Activated CD8-positive, alpha-beta memory T cell treated with anti-CD3 and anti-CD28 coated beads for 48 hours (primary cell): ENCODE data around the gene GLT8D1.
"Not testable (repeated sequence)": the region's sequence is repeated elsewhere in the genome, so short reads cannot be mapped to it uniquely, and the experiment has no call there.

ENCODE experiments used
- DNase-seq, 3 experiments: peaks; one replicate each; pipeline ENCODE4 v3.0.0-alpha.2; 2020; ENCODE audit warnings: low read depth in 2 of 3, low spot score in 2 of 3

GLT8D1 gene, protein sequence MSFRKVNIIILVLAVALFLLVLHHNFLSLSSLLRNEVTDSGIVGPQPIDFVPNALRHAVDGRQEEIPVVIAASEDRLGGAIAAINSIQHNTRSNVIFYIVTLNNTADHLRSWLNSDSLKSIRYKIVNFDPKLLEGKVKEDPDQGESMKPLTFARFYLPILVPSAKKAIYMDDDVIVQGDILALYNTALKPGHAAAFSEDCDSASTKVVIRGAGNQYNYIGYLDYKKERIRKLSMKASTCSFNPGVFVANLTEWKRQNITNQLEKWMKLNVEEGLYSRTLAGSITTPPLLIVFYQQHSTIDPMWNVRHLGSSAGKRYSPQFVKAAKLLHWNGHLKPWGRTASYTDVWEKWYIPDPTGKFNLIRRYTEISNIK

DNA sequence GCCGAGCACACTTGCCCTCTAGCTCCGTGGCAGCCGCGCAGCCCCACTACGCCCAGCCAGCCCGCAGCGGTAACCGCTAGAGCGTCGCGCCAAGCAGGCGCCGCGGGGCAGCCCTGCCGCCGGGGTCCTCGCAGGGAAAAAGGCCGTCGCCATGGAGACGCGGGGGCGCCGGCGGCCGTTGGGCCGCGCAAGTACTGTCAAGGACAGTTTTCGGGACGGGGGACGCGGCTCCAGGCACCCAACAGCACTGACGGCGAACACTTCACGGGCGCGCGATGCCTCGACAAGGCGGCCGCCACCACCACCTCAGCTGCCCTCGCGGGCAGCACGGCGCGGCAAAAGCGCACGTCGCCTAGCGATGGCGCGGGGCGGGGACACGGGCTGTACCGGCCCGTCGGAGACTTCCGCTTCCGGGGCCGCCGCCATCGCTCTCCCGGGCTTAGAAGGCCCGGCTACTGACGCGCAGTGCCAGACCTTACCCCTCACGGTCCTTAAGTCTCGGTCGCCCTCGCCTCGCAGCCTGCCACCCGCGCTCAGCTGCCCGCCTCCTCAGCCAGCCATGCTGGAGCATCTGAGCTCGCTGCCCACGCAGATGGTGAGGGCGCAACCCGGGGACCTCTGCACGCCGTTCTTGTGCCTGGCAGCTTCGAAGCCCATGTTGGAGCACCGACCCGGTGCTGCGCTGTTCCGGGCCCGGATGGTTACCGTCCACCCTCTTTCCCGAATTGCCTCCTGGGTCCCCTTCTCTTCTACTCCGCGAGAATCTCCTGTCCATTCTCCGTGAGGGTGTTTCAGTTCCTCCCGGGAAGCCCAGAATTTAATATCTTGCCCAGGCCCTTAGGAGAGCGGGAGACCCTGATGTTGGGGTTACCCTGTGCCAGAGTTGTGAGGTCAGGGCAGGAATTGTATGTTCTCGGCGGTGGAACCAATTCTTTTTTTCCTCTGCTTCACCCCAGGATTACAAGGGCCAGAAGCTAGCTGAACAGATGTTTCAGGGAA lies at the start of gene GLT8D1, which contains the start of gene SPCS1:
GLT8D1 (minus strand) TSS at position 104 of the 999 bp plus-strand sequence. CDS start 5,331 bp downstream, outside the sequence.
SPCS1 (plus strand) TSS at position 419 of the 999 bp plus-strand sequence; CDS start at position 560, 141 bp downstream.
- peak; percentile 71 to 73 (median 72) for DNase-seq

DNA sequence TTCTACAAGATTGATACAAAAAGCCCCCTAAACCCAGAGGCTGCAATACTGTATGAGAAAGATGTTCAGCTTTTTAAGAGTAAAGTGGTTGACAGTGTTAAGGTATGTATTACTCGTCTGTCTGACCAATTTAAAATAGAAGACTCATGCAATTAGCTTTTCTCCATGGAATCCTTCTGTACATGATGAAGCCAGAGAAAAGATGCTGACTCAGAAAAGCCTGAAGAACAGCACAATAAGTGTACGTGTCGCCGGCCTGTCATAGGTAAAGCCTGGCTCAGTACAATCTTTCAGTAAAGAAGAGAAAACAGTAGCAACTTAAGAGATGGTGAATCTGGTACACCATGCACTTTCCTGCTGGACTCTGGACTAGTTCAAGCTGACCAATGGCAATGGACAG lies 48.8 kb upstream of the GLT8D1 start:
- DNase-seq, result no peak

DNA sequence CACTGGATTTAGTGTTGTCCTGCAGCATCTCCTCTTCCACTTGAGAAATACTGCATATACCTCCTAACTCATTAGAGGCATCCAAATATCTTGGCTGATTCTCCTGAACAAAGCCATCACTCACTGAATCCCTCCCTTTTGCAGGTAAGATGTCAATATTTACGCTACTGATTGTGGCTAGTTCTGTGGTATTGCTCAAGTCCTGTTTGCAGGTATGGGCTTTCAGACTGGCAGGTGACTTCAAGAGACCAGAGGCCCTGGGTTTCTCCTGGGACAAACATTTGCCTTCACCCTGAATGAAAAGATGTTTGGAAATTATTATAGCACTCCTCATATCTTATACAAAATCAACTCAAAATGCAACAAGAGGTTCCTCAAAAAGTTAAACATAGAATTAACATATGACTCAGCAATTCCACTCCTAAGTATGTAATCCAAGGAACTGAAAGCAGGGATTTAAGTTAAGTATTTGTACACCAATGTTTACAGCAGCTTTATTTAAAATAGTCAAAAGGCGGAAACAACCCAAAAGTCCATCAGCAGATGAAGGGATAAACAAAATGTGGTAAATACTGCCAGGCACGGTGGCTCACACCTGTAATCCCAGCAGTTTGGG lies 46.6 kb upstream of the GLT8D1 start:
- DNase-seq, result no peak

DNA sequence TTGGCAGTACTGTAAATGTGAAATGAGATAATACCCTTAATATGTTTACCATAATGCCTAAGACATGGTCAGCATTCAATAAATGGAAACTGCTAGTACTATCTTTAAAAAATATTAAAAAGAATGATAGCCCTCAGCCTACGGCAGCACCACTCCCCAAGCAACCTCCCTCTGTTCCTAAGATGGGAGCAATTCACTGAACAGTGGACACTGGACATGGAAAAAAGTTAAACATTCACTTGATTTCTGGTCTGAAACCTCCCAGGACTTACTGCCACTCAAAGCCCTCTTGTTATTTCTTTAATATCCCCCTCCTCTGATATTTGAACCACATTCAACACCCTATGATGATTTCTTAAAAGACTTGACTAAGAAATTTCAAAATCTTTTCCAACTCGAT lies 38.1 kb upstream of the GLT8D1 start:
- DNase-seq, result no peak

DNA sequence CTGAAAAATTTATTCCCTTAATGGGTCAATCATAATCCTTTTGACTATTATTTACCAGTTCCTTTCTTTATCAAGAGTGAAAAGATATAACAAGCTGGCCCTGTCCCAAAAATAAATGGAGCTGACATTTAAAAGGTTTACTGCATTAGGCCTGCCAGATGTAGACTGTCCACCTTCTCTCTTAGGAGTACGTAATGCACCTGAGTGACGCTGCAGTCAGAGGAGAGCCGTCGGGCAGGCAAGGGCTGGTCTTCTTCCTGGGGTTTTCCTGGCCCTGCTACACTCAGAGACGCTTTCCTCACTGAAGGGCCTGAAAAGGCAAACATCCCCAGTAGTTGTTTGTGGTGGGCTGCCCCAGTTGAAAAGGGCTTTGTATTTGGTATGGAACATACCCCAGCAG lies 37.6 kb upstream of the GLT8D1 start:
- DNase-seq, result no peak

DNA sequence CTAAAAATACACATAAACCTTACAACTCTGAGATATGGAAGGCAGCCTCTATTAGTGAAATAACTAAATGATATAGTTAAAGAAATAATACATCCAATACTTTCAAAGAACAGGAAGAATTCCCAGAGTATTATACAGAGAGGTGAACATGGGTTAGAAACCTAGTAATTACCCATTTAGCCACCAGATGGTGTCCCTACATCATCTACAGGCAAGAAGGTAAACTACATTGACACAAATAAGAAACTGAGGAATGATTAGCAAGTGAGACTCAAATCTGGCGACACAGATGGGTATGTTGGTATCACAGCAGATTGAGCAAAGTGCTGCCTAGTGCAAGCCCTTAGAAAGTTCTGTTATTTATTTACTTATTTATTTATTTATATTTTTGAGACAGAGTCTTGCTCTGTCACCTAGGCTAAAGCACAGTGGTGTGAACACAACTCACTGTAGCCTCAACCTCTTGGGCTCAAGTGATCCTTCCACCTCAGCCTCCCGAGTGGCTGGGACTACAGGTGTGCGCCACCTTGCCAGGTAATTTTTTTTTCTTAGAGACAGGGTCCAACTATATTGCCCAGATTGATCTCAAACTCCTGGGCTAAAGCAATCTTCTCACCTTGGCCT lies 36.9 kb upstream of the GLT8D1 start:
- DNase-seq, result no peak

DNA sequence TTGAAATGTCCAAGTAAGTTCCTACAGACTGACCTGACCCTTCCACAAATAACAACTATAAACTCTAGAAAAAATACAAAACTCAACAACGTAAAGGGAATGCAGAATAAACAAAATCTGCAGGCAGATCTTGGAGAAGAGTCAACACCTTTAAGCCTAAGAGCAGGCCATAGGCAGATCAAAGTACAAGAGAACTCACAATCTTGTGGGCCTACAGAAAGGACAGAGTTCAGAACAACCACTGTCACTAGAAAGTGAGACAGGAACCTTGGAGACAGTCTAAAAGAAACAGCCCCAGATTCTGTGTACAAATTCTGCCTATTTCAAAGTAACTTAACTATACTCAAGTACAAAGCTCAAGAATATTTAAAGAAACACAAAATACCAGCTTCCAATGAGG lies 34.1 kb upstream of the GLT8D1 start:
- no peak for DNase-seq

DNA sequence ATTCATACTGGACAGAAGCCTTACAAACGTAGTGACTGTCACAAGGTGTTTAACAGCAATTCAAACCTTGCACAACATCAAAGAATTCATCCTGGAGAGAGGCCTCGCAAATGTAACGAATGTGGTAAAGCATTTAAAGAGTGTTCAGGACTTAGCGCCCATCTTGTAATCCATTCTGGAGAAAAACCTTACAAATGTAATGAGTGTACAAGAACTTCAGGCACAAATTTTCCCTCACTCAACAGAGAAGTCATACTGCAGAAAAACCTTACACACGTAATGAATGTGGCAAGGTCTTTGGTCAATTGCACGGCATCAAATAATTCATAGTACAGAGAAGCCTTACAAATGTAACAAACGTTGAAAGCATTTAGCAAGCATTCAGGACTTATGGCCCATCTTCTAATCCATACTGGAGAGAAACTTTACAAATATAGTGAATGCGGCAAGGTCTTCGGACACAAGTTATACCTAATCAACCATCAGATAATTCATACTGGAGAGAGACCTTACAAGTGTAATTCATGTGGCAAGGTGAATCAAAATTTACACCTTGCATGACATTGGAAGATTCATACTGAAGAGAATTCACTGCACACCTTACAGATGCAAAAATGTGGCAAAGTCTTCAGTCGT lies 27.8 kb upstream of the GLT8D1 start:
- no peak for DNase-seq

DNA sequence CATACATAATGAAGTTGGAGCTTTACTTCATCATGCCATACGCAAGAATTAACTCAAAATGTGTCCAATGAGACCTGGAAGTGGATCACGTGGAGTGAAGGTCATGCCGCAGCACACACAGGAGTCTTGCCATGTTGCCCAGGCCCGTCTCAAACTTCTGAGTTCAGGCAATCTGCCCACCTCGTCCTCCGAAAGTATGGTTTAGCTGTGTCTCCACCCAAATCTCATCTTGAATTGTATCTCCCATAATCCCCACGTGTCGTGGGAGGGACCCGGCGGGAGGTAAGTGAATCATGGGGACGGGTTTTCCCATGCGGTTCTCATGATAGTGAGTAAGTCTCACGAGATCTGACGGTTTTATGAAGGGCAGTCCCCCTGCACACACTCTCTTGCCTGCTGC lies 26.0 kb upstream of the GLT8D1 start:
- no peak for DNase-seq

DNA sequence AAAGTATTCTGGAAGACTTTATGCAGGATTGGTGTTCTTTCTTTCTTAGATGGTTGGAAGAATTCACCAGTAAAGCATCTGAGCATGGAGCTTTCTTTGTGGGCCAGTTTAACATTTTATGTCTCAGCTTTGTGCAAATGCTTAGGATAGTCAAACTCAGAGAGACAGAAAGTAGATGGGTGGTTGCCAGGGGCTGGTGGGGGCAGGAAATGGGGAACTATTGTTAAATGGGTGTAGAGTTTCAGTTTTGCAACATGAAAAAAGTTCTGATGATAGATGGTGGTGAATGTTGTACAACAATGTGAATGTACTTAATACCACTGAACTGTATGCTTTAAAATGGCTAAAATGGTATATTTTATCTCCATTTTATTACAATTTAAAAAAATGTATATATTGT lies 25.1 kb upstream of the GLT8D1 start:
- DNase-seq, result no peak

DNA sequence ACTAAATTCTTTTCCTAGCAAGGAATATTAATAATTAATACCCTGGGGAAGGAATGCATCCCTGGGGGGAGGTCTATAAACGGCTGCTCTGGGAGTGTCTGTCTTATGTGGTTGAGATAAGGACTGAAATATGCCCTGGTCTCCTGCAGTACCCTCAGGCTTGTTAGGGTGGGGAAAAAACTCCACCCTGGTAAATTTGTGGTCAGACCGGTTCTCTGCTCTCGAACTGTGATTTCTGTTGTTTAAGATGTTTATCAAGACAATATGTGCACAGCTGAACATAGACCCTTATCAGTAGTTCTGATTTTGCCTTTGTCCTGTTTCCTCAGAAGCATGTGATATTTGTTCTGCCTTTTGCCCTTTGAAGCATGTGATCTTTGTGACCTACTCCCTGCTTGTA lies 23.2 kb upstream of the GLT8D1 start:
- DNase-seq, result not testable (repeated sequence)

DNA sequence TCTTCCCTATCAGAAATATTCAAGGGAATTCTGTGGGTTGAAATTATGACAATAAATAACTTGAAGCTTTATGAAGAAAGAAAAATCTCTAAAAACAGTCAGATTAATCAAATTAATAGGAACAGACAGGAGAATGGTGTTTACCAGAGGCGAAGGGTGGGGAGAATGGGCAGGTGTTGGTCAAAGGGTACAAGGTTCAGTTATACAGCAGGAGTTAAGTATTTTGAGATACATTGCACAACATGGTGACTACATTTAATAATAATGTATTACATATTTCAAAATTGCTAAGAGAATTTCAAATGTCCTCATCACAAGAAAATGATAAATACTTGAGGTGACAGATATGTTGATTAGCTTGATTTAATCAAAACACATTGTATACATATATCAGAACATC lies 18.9 kb upstream of the GLT8D1 start:
- no peak for DNase-seq

DNA sequence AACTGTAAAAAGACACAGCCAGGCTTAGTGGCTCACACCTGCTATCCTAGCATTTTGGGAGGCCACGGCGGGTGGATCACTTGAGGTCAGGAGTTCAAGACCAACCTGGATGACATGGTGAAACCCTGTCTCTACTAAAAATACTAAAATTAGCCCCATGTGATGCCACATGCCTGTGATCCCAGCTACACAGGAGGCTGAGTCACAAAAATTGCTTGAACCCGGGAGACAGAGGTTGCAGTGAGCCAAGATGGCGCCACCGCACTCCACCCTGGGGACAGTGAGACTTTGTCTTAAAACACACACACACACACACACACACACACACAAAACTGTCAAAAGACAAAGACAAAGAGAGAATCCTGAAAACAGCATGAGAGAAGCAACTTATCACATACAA lies 18.3 kb upstream of the GLT8D1 start:
- DNase-seq, result no peak

DNA sequence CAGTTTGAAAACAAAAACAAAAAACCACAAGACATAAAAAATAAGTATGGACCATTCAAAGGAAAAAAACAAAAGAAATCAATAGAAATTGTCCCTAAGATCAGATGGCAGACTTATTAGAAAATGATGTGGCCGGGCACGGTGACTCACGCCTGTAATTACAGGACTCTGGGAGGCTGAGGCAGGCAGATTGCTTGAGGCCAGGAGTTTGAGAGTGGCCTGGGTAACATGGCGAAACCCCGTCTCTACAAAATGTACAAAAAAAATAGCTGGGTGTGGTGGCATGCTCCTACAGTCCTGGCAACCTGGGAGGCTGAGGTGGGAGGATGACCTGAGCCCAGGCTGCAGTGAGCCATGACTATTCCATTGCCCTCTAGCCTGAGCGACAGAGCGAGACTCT lies 16.9 kb upstream of the GLT8D1 start:
- no peak for DNase-seq

DNA sequence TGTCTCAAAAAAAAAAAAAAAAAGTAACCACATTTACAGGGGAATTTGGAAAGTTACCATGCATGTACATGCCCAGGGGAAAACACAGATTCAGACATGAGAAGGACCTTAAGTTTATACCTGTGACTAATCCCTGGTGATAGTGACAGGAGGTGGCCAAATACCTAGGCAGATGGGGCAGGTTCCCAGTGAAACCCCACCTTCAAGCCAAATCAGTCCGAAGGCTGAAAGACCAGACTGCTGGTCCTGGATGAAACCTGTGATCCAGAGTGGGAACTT lies 16.1 kb upstream of the GLT8D1 start:
- no peak for DNase-seq

DNA sequence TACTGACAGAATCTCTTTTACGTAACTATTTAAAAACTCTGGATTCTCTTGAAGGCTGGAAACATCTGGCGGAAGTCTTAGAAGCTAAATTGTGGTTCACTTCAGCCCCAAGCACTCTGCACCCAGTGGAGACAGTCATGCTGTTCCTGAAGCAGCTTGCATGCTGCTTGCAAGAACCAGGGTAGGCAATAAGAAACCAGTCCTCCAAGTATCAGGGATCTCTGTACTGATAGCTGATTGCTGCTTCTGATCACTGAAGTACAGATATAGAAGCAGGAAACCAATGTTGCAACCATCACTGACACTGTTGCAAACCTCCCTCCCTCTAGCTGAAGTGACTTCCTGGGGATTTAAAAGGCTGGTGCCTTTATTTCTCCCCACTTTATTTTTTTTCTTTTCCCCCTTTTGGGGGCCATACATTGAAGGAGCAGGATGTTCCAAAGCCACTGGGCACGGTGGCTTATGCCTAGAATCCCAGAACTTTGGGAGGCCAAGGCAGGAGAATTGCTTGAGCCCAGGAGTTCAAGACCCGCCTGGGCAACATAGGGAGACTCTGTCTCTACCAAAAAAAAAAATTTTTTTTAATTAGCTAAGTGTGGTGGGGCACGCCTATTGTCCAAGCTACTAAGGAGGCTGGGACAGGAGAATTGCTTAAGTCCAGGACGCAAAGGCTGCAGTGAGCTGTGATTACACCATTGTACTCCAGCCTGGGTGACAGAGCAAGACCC lies 15.6 kb upstream of the GLT8D1 start:
- no peak for DNase-seq

DNA sequence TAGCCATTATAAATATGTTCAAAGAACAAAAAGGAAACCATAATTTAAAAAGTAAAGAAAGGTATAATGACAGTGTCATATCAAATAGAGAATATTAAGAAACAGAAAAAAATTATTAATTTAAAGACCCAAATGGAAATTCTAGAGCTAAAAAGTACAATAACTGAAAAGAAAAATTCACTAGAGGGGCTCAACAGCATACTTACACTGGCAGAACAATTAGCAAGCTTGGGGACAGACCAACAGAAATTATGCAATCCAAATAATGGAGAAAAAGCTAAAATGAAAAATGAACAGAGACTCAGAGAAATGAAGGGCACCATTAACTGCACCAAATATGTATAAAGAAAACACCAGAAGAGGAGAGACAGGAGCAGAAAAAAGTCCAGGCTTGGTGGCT lies 14.0 kb upstream of the GLT8D1 start:
- no peak for DNase-seq

DNA sequence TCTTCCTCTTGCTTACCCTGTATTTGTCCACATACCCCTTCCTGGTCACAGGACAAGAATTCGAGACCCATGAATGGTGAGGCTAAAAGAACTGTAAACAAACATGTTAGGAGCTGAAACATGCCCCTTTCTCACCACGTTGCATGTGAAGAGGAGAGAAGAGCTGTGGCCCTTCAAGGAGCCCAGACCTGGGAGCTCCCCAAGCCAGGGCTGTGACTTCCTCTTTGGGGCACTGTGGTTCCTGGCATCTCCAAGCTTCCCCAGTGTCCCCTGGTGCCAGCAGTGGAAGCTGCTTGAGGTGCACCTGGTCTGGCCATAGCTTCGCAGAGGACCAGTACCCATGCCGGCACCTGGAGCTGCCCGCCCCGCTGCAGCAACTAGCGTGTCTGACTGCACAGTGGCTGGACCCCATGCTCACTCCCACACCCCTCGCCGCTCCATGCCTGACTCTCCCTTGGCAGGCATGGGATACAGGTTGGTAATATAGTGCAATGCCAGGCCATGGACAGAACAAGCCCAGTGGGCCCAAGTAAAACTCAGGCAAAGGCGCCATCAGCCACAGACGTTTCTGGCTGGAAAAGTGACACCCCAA lies 10.2 kb upstream of the GLT8D1 start:
- no peak for DNase-seq

DNA sequence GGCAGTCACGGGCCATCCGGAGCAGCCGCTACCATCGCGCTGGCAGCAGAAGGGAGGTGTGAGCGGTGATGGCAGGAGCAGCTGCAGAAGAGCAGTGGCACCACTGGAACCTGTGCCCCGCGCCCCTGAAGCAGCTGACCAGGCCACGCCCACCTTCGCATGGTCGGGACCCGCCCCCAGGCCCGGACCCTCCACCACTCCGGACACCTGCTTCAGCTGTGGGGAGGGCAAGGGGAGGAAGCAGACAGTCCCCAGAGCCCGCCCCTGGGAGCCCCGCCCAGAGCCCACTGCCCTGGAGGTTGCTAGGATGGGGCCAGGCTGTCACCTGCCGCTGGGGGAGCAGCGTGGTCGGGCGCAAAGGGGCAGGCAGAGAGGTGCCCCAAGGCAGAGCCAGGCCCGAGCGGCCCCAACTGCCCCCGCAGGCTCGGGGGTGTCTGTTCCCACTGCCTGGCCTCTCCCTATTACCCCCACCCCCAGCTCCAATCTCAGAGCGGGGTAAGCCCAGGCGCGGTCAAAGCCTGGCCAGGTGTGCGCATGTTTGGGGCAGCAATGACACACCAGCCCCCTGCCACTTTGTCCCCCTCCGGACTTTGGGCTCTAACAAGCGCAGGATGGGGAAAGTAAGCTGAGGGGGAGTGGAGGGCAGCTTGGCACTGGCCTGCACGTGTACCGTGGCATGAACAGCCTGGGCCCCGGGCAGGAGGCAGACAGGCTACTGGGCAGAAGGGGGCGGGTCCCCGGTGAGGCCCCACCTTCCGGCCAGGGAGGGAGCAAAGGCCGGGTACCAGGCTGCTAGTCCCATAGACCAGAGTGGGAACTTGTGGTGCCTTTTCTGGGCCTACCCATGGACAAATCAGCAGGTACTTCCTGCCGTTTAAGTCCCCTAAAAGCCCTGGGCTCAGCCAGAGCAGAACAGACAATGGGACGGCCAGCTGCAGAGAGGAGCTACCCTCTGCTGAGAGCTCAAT lies 9.0 kb upstream of the GLT8D1 start:
- DNase-seq, result no peak
